A375 (cell line): ENCODE measurements around the gene COX7B2. TPM values are rescaled to one million over a fixed set of nuclear protein-coding genes. Genes with fewer than 3 reads are reported as not detected.

Experiments used
- total RNA-seq: library from RNA; depleted of rRNA; stranded (reverse); fragments of >200 nt; shearing (Covaris generic); gene quantifications from 2 replicates; pipeline ENCODE4 v1.2.3, GENCODE V29; 2014; rRNA removed

Gene COX7B2
- 0.75 and 5.8 TPM in 2 replicates for total RNA-seq

DNA sequence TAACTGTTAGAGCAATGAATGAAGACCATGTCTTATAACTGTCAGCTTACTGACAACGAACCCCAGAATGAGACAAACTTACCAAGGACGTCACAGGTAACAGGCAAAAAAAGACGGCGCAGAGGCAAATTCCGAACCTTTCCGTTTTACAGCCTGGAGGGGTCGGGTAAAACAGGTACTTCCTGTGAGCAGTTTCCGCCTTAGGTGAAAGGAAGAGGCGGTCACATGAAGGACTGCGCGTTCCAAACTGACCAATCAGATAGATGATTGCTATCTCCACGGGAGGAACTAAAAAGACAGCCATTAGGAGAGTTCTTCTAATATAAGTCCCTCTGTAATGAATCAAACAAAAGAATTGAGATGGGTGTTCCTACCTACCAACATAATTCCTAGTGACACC lies at the start of gene COX7B2:
COX7B2 (minus strand) TSS at position 168 of the 400 bp plus-strand sequence. CDS start 174,053 bp downstream, outside the sequence.

Other genes starting within 250 kb of the COX7B2 start
- gene GABRA4, start 84.3 kb upstream of the COX7B2 start, total RNA-seq = 0.03 TPM in 1 of 2 replicates, not detected in the other
- not detected in 2 replicates for gene GABRB1, start 122.3 kb upstream of the COX7B2 start, total RNA-seq